OCI-LY3 (cell line): ENCODE measurements around the gene SLC35F6.

ENCODE experiments used
- H2AFZ ChIP-seq: fragments of 200-600, 300-600 bp; shearing (Covaris generic); 2 replicates; pipeline ENCODE4 v1.6.0; 2014; ENCODE audit warnings: antibody characterized with exemption, low read depth, low read length
- H3K27ac ChIP-seq: fragments of 200-600, 300-600 bp; sonication (generic); 2 replicates; pipeline ENCODE4 v1.5.1; 2014; ENCODE audit warnings: mild to moderate bottlenecking, low read length, moderate library complexity, mixed read lengths
- H3K27me3 ChIP-seq: fragments of 200-600, 300-600 bp; sonication (generic); 2 replicates; pipeline ENCODE4 v1.6.1; 2014; ENCODE audit warnings: low read depth, low read length, mixed read lengths
- H3K36me3 ChIP-seq: fragments of 200-600, 300-600 bp; sonication (generic); replicated peaks from 2 replicates; pipeline ENCODE3; 2014; ENCODE audit warnings: low read depth, low read length, mixed read lengths
- H3K4me1 ChIP-seq: fragments of 300-600, 200-600 bp; sonication (generic); 2 replicates; pipeline ENCODE4 v1.6.1; 2014; ENCODE audit warnings: low read length, mixed read lengths
- H3K4me2 ChIP-seq: fragments of 200-600, 300-600 bp; sonication (generic); 2 replicates; pipeline ENCODE4 v1.6.1; 2014; ENCODE audit warnings: low read length, mixed read lengths
- H3K4me3 ChIP-seq: fragments of 300-600, 200-600 bp; sonication (generic); 2 replicates; pipeline ENCODE4 v1.5.1; 2014; ENCODE audit warnings: antibody characterized with exemption, mild to moderate bottlenecking, low read length, moderate library complexity
- H3K79me2 ChIP-seq: fragments of 300-600, 200-600 bp; shearing (Covaris generic); 2 replicates; pipeline ENCODE4 v1.6.1; 2014; ENCODE audit warnings: mild to moderate bottlenecking, low read length, mixed read lengths
- H3K9ac ChIP-seq: fragments of 300-600, 200-600 bp; shearing (Covaris generic); 2 replicates; pipeline ENCODE4 v1.6.0; 2014; ENCODE audit warnings: mild to moderate bottlenecking, low read length, moderate library complexity
- H3K9me3 ChIP-seq: fragments of 200-600, 300-600 bp; shearing (Covaris generic); 2 replicates; pipeline ENCODE4 v1.6.1; 2014; ENCODE audit warnings: low read length, mixed read lengths; ENCODE audit not compliant: insufficient read depth
- H4K20me1 ChIP-seq: fragments of 200-600, 300-600 bp; sonication (generic); 2 replicates; pipeline ENCODE4 v1.6.1; 2016; ENCODE audit warnings: low read length, mixed read lengths; ENCODE audit not compliant: insufficient read depth
- CTCF ChIP-seq: fragments of 200-600, 300-600 bp; sonication (generic); IDR thresholded peaks from 2 replicates; pipeline ENCODE4 v1.5.1; 2014; ENCODE audit warnings: antibody characterized with exemption, low read length, low read depth
- EZH2phosphoT487 ChIP-seq: fragments of 200-600 bp; shearing (Covaris generic); IDR thresholded peaks from 2 replicates; pipeline ENCODE4 v1.6.1; 2018; ENCODE audit warnings: antibody characterized with exemption, mixed run types, low read depth

SLC35F6 gene

GRCh38 chr2:26801328-26801727 is 37.2 kb downstream of the SLC35F6 start:
- no peak overlapping the region for H3K4me3 ChIP-seq
- no peaks in the 10 kb centered on the region for H3K9me3 ChIP-seq
- no peaks in the 10 kb centered on the region for H3K4me1 ChIP-seq
- H2AFZ ChIP-seq = no peak overlapping the region
- H4K20me1 ChIP-seq = no peaks in the 10 kb centered on the region; the same call in 1 of the 2 replicates
- TF ChIP-seq EZH2phosphoT487 (no peak), CTCF (no peak)
- H3K36me3 ChIP-seq = peaks cover 37% of the 10 kb centered on the region
- H3K4me2 ChIP-seq = no peak overlapping the region
- no peaks in the 10 kb centered on the region for H3K27me3 ChIP-seq
- no peak overlapping the region for H3K9ac ChIP-seq
- H3K27ac ChIP-seq = no peak overlapping the region
- H3K79me2 ChIP-seq = no peaks in the 10 kb centered on the region

GRCh38 chr2:26801796-26802195 is 37.7 kb downstream of the SLC35F6 start:
- TF ChIP-seq CTCF (no peak), EZH2phosphoT487 (no peak)
- H3K4me3 ChIP-seq = no peak overlapping the region
- no peak overlapping the region for H3K27ac ChIP-seq
- no peaks in the 10 kb centered on the region for H3K4me1 ChIP-seq
- no peak overlapping the region for H3K9ac ChIP-seq
- no peaks in the 10 kb centered on the region for H3K27me3 ChIP-seq
- no peaks in the 10 kb centered on the region for H3K9me3 ChIP-seq
- H3K4me2 ChIP-seq = no peak overlapping the region
- H4K20me1 ChIP-seq = no peaks in the 10 kb centered on the region; the same call in 1 of the 2 replicates
- no peaks in the 10 kb centered on the region for H3K79me2 ChIP-seq
- no peak overlapping the region for H2AFZ ChIP-seq
- peaks cover 33% of the 10 kb centered on the region for H3K36me3 ChIP-seq

GRCh38 chr2:26805241-26805676 is 41.2 kb downstream of the SLC35F6 start:
- no peaks in the 10 kb centered on the region for H3K79me2 ChIP-seq
- H4K20me1 ChIP-seq = no peaks in the 10 kb centered on the region; the same call in 1 of the 2 replicates
- no peak overlapping the region for H3K4me3 ChIP-seq
- H3K4me1 ChIP-seq = peaks cover 5% of the 10 kb centered on the region
- H3K27me3 ChIP-seq = no peaks in the 10 kb centered on the region
- no peak overlapping the region for H3K9ac ChIP-seq
- no peak overlapping the region for H2AFZ ChIP-seq
- peaks cover 9% of the 10 kb centered on the region for H3K36me3 ChIP-seq
- TF ChIP-seq EZH2phosphoT487 = no peak
- no peak for TF ChIP-seq CTCF
- H3K27ac ChIP-seq = no peak overlapping the region
- no peaks in the 10 kb centered on the region for H3K9me3 ChIP-seq
- no peak overlapping the region for H3K4me2 ChIP-seq

GRCh38 chr2:26807788-26808460 is 43.8 kb downstream of the SLC35F6 start:
- H3K27me3 ChIP-seq = no peaks in the 10 kb centered on the region
- H3K9me3 ChIP-seq = no peaks in the 10 kb centered on the region
- H3K36me3 ChIP-seq = no peaks in the 10 kb centered on the region
- no peak overlapping the region for H2AFZ ChIP-seq
- H3K4me2 ChIP-seq = no peak overlapping the region
- no peaks in the 10 kb centered on the region for H3K79me2 ChIP-seq
- no peak overlapping the region for H3K9ac ChIP-seq
- H3K27ac ChIP-seq = no peak overlapping the region
- no peak overlapping the region for H3K4me3 ChIP-seq
- TF ChIP-seq CTCF (no peak), EZH2phosphoT487 (no peak)
- peaks cover 8% of the 10 kb centered on the region for H3K4me1 ChIP-seq
- H4K20me1 ChIP-seq = no peaks in the 10 kb centered on the region
